ENCODE measurements around the gene ATG16L2.

DNA sequence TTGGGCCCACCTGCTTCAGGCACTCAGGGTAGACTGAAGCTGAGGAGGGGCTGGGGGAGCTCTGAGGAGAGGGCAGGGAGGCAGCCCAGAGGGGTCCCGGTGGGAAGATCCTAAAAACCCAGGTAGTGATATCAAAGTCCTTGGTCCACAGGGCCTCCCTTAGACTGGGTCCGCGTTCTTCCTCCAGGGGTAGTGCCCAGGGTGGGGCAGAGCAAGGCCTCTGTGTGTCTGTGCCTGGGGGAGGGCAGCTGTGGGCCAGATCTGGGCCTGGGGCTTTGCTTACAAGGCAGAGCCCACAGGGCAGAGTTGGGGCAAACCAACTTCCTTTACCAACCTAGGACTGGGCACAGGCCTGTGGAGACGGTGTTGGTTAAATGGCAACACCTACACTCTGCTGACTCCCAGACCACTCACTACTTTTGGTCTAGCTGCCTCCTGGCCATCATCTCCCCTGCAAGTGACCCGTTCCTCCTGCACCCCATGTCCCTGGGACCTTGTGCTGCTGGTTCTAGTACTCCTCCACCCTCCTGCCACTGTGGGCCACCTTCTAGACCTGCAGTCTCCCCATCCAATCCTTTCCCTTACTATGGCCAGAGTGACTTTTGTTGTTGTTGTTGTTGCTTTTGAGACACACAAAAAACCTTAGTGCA lies 15.8 kb downstream of the ATG16L2 start:
- TF ChIP-seq, protein P1, sequence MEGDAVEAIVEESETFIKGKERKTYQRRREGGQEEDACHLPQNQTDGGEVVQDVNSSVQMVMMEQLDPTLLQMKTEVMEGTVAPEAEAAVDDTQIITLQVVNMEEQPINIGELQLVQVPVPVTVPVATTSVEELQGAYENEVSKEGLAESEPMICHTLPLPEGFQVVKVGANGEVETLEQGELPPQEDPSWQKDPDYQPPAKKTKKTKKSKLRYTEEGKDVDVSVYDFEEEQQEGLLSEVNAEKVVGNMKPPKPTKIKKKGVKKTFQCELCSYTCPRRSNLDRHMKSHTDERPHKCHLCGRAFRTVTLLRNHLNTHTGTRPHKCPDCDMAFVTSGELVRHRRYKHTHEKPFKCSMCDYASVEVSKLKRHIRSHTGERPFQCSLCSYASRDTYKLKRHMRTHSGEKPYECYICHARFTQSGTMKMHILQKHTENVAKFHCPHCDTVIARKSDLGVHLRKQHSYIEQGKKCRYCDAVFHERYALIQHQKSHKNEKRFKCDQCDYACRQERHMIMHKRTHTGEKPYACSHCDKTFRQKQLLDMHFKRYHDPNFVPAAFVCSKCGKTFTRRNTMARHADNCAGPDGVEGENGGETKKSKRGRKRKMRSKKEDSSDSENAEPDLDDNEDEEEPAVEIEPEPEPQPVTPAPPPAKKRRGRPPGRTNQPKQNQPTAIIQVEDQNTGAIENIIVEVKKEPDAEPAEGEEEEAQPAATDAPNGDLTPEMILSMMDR (conservative IDR thresholded peaks at IDR 0.05 in 1 of 2, IDR thresholded peaks at IDR 0.05 in 1 of 2; ENCODE audit: extremely low read depth in 1 of 2, insufficient read depth in 1 of 2, low read depth in 1 of 2, low read length in 2 of 2): no peak
- no peak for TF ChIP-seq EZH2 (IDR thresholded peaks at IDR 0.05; ENCODE audit: borderline replicate concordance, low read length)
